OCI-LY1 (cell line): Measurements from ENCODE around the gene MAN1C1.

Experiments used
- H2AFZ ChIP-seq: fragments of 200-600 bp; sonication (generic), shearing (Covaris generic); 2 replicates; pipeline ENCODE4 v1.6.0; 2014; ENCODE audit warnings: antibody characterized with exemption, mild to moderate bottlenecking, low read length
- H3F3A ChIP-seq: fragments of 200-600 bp; sonication (generic), shearing (Covaris generic); 2 replicates; pipeline ENCODE4 v1.6.0; 2014; ENCODE audit warnings: mild to moderate bottlenecking, antibody characterized with exemption, low read length, moderate library complexity; ENCODE audit not compliant: insufficient read depth
- H3K27ac ChIP-seq: fragments of 200-600 bp; sonication (generic); 2 replicates; pipeline ENCODE4 v1.5.1; 2014; ENCODE audit warnings: low read length, mixed run types, mild to moderate bottlenecking, low read depth; ENCODE audit not compliant: poor library complexity, severe bottlenecking
- H3K27me3 ChIP-seq: fragments of 200-600 bp; sonication (generic); 2 replicates; pipeline ENCODE4 v1.6.0; 2014; ENCODE audit warnings: antibody characterized with exemption, mild to moderate bottlenecking, low read length, moderate library complexity; ENCODE audit not compliant: insufficient read depth
- H3K36me3 ChIP-seq: fragments of 200-600 bp; sonication (generic); 2 replicates; pipeline ENCODE4 v1.6.1; 2014; ENCODE audit warnings: mild to moderate bottlenecking, antibody characterized with exemption, low read length, moderate library complexity, mixed read lengths; ENCODE audit not compliant: insufficient read depth
- H3K4me1 ChIP-seq: fragments of 200-600 bp; sonication (generic); 2 replicates; pipeline ENCODE4 v1.5.1; 2014; ENCODE audit warnings: mild to moderate bottlenecking, low read length, moderate library complexity; ENCODE audit not compliant: insufficient read depth, severe bottlenecking
- H3K4me2 ChIP-seq: fragments of 200-600 bp; sonication (generic), shearing (Covaris generic); 2 replicates; pipeline ENCODE4 v1.6.1; 2014; ENCODE audit warnings: low read length
- H3K4me3 ChIP-seq: fragments of 200-600 bp; sonication (generic); 2 replicates; pipeline ENCODE4 v1.5.1; 2014; ENCODE audit warnings: low read length, low read depth, mild to moderate bottlenecking, mixed read lengths; ENCODE audit not compliant: poor library complexity, severe bottlenecking
- H3K79me2 ChIP-seq: fragments of 200-600 bp; shearing (Covaris generic); 2 replicates; pipeline ENCODE4 v1.6.1; 2016; ENCODE audit warnings: mixed run types, low read length, mixed read lengths; ENCODE audit not compliant: insufficient read depth
- H3K9ac ChIP-seq: fragments of 200-600 bp; sonication (generic), shearing (Covaris generic); 2 replicates; pipeline ENCODE4 v1.6.1; 2014; ENCODE audit warnings: mild to moderate bottlenecking, low read length, mixed read lengths
- H3K9me2 ChIP-seq: fragments of 200-600 bp; sonication (generic), shearing (Covaris generic); 2 replicates; pipeline ENCODE4 v1.6.1; 2014; ENCODE audit warnings: low read depth, mild to moderate bottlenecking, low read length, mixed read lengths
- H3K9me3 ChIP-seq: fragments of 200-600 bp; shearing (Covaris generic); 2 replicates; pipeline ENCODE4 v1.6.1; 2014; ENCODE audit warnings: low read length, mixed read lengths
- H4K20me1 ChIP-seq: fragments of 200-600 bp; sonication (generic), shearing (Covaris generic); 2 replicates; pipeline ENCODE4 v1.6.0; 2016; ENCODE audit warnings: mild to moderate bottlenecking, low read length; ENCODE audit not compliant: insufficient read depth
- EZH2 ChIP-seq: fragments of 200-600 bp; sonication (generic), shearing (Covaris generic); IDR thresholded peaks from 2 replicates; pipeline ENCODE4 v1.8.0; 2017; ENCODE audit warnings: borderline replicate concordance, mixed run types, mild to moderate bottlenecking, antibody characterized with exemption, low read length, moderate library complexity, mixed read lengths
- TF ChIP-seq, protein P1 (sequence below): fragments of 200-600 bp; sonication (generic), shearing (Covaris generic); IDR thresholded peaks from 2 replicates; pipeline ENCODE4 v1.5.1; 2017; ENCODE audit warnings: mild to moderate bottlenecking, antibody characterized with exemption, low read length, moderate library complexity, mixed read lengths

MAN1C1 gene

DNA sequence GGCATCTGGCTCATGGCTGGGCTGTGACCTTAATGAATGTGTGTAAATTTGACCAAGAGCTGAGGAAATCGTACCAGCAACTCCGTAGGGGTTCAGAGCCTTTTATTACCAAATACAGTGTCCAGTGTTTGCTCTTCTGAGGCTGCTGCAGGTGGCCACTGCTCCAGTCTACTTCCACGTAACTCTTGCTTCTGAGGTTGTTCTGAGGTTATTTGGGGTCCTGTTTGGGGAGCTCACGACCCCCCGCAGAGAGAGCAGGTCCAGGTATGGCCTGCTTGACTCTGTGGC lies 33.6 kb downstream of the MAN1C1 start:
- Histone ChIP-seq H3K9me3 (no peaks in the 10 kb centered on the region), H3F3A (no peaks in the 10 kb centered on the region), H3K36me3 (no peaks in the 10 kb centered on the region), H3K27ac (no peak overlapping the region), H4K20me1 (no peaks in the 10 kb centered on the region), H3K9ac (no peak overlapping the region), H3K79me2 (no peaks in the 10 kb centered on the region), H3K4me2 (no peak overlapping the region), H3K9me2 (no peaks in the 10 kb centered on the region), H3K4me1 (no peaks in the 10 kb centered on the region), H3K4me3 (no peak overlapping the region), H2AFZ (no peak overlapping the region), H3K27me3 (no peaks in the 10 kb centered on the region)
- TF ChIP-seq, protein P1, sequence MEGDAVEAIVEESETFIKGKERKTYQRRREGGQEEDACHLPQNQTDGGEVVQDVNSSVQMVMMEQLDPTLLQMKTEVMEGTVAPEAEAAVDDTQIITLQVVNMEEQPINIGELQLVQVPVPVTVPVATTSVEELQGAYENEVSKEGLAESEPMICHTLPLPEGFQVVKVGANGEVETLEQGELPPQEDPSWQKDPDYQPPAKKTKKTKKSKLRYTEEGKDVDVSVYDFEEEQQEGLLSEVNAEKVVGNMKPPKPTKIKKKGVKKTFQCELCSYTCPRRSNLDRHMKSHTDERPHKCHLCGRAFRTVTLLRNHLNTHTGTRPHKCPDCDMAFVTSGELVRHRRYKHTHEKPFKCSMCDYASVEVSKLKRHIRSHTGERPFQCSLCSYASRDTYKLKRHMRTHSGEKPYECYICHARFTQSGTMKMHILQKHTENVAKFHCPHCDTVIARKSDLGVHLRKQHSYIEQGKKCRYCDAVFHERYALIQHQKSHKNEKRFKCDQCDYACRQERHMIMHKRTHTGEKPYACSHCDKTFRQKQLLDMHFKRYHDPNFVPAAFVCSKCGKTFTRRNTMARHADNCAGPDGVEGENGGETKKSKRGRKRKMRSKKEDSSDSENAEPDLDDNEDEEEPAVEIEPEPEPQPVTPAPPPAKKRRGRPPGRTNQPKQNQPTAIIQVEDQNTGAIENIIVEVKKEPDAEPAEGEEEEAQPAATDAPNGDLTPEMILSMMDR = no peak
- no peak for TF ChIP-seq EZH2

GRCh38 chr1:25651036-25651640 lies 34.5 kb downstream of the MAN1C1 start:
- H3K4me1 ChIP-seq = no peaks in the 10 kb centered on the region
- no peak overlapping the region for H3K4me3 ChIP-seq

DNA sequence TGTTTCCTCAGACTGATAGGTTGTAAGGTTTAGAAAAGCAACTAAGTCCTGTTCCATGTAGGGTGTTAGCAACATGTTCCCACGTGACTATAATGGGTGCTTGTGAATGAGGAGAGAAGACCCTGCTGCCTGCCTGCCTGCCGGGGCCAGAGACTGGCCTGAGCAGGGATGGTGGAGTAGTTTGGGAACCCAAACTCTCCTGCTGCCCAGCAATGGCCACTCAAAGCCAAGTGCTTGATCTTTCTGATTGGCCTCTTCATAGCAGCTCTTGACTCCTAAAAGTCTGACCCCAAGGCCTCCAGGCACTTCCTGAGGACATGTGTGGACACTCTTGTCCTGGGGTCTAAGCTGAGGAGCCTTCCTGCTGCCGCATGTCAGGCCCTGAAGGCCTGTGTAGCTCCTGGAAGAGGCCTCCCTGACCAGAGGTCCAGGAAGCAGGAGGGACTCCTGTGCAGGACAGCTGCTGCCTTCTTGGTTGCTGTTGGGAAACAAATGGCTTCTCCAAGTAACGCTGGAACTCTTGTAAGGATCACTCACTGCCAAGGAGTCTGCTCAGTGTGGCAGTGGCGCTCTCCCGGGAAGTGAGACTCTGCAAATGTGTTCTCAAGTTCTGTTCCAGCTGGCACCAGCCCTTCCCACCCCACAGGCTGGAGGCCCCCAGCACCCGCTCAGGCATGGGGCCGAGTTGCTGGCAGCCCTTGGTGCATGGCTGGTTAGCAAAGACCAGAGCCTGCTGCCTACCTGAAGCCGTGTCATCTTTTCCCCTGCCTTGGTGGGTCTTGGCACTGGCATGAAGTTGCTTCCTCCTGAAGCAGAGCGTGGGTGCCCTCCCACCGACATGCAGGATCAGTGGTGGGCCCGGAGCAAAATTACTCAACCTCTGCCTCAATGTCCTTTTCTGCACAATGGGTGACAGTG lies 35.5 kb downstream of the MAN1C1 start:
- no peaks in the 10 kb centered on the region for H3K4me1 ChIP-seq
- no peak overlapping the region for H3K4me2 ChIP-seq
- H3K79me2 ChIP-seq = no peaks in the 10 kb centered on the region
- no peaks in the 10 kb centered on the region for H3K9me2 ChIP-seq
- H3K27ac ChIP-seq = no peak overlapping the region
- H3K9me3 ChIP-seq = no peaks in the 10 kb centered on the region
- no peak for TF ChIP-seq EZH2
- TF ChIP-seq, protein P1 = no peak
- H3K4me3 ChIP-seq = no peak overlapping the region
- 0 out of 2 replicates have a peak, but pooled peaks cover 4% of the 10 kb centered on the region for H3K27me3 ChIP-seq
- no peaks in the 10 kb centered on the region for H3F3A ChIP-seq
- no peak overlapping the region for H2AFZ ChIP-seq
- no peaks in the 10 kb centered on the region for H3K36me3 ChIP-seq
- H4K20me1 ChIP-seq = no peaks in the 10 kb centered on the region
- H3K9ac ChIP-seq = no peak overlapping the region

More at GRCh38 chr1:25651036-25651640, 34.5 kb downstream of the MAN1C1 start:
- Histone ChIP-seq H3K4me2 (no peak overlapping the region), H3K36me3 (no peaks in the 10 kb centered on the region), H3K79me2 (no peaks in the 10 kb centered on the region), H3F3A (no peaks in the 10 kb centered on the region), H2AFZ (no peak overlapping the region), H4K20me1 (no peaks in the 10 kb centered on the region), H3K9me2 (no peaks in the 10 kb centered on the region), H3K27ac (no peak overlapping the region), H3K9ac (no peak overlapping the region), H3K27me3 (0 out of 2 replicates have a peak, but pooled peaks cover 4% of the 10 kb centered on the region), H3K9me3 (no peaks in the 10 kb centered on the region)
- TF ChIP-seq, protein P1 = no peak
- TF ChIP-seq EZH2 = no peak
